ENCODE results near the gene CMC1. TPM values are rescaled to one million over a fixed set of nuclear protein-coding genes. Genes with fewer than 3 reads are reported as not detected.

The CMC1 gene
- total RNA-seq, 1 donor from 2014 or later = 21.6 TPM

GRCh38 chr3:28286595-28286994, 45.2 kb downstream of the CMC1 start:
- no peaks in the 10 kb centered on the region for H3K36me3 ChIP-seq
- H3K4me1 ChIP-seq = no peaks in the 10 kb centered on the region
- no peak for DNase-seq (ENCODE audit: extremely low spot score in 2 of 2)
- no peaks in the 10 kb centered on the region for H3K27me3 ChIP-seq
- intact Hi-C loops (cut with DNase I) = no loop called here
- no peak overlapping the region for H3K4me3 ChIP-seq
- no peak overlapping the region for H3K27ac ChIP-seq
- no peak for TF ChIP-seq POLR2A (IDR thresholded peaks at IDR 0.05)
- TF ChIP-seq POLR2AphosphoS5 (IDR thresholded peaks at IDR 0.05; ENCODE audit: insufficient read depth in 1 of 2, low read depth in 1 of 2) = peak in 1 of 2 donors; percentile 9
- peak in 1 of 3 experiments; percentile 54 for TF ChIP-seq CTCF (IDR thresholded peaks at IDR 0.05)
- H3K9me3 ChIP-seq = no peaks in the 10 kb centered on the region

- no peaks in the 10 kb centered on the region for H3K27me3 ChIP-seq
- no peak overlapping the region for H3K4me3 ChIP-seq
- no peak overlapping the region for H3K27ac ChIP-seq
- DNase-seq (ENCODE audit: extremely low spot score in 2 of 2) = no peak
- no peaks in the 10 kb centered on the region for H3K36me3 ChIP-seq
- TF ChIP-seq POLR2AphosphoS5 (IDR thresholded peaks at IDR 0.05; ENCODE audit: insufficient read depth in 1 of 2, low read depth in 1 of 2) = no peak
- no peak for TF ChIP-seq CTCF (IDR thresholded peaks at IDR 0.05)
- TF ChIP-seq POLR2A (IDR thresholded peaks at IDR 0.05) = no peak
- no peaks in the 10 kb centered on the region for H3K9me3 ChIP-seq
- no peaks in the 10 kb centered on the region for H3K4me1 ChIP-seq
- intact Hi-C loops (cut with DNase I) = no loop called here
These were observed 45.6 kb downstream of the CMC1 start for GRCh38 chr3:28287046-28287445.

GRCh38 chr3:28290863-28291300, 49.5 kb downstream of the CMC1 start:
- H3K4me1 ChIP-seq = peaks cover 7% of the 10 kb centered on the region
- TF ChIP-seq POLR2A (IDR thresholded peaks at IDR 0.05) (no peak), CTCF (IDR thresholded peaks at IDR 0.05) (no peak), POLR2AphosphoS5 (IDR thresholded peaks at IDR 0.05; ENCODE audit: insufficient read depth in 1 of 2, low read depth in 1 of 2) (no peak)
- no peak overlapping the region for H3K4me3 ChIP-seq
- H3K27ac ChIP-seq = no peak overlapping the region
- intact Hi-C loops (cut with DNase I) = no loop called here
- no peaks in the 10 kb centered on the region for H3K36me3 ChIP-seq
- H3K27me3 ChIP-seq = no peaks in the 10 kb centered on the region
- H3K9me3 ChIP-seq = no peaks in the 10 kb centered on the region
- no peak for DNase-seq (ENCODE audit: extremely low spot score in 2 of 2)

GRCh38 chr3:28291577-28291976, 50.2 kb downstream of the CMC1 start:
- Histone ChIP-seq H3K4me3 (no peak overlapping the region), H3K4me1 (peaks cover 11% of the 10 kb centered on the region), H3K36me3 (no peaks in the 10 kb centered on the region), H3K27ac (no peak overlapping the region), H3K27me3 (no peaks in the 10 kb centered on the region), H3K9me3 (no peaks in the 10 kb centered on the region)
- TF ChIP-seq POLR2A (IDR thresholded peaks at IDR 0.05) = no peak
- no peak for TF ChIP-seq CTCF (IDR thresholded peaks at IDR 0.05)
- TF ChIP-seq POLR2AphosphoS5 (IDR thresholded peaks at IDR 0.05; ENCODE audit: insufficient read depth in 1 of 2, low read depth in 1 of 2) = no peak
- intact Hi-C loops (cut with DNase I) = no loop called here
- DNase-seq (ENCODE audit: extremely low spot score in 2 of 2) = no peak

- Histone ChIP-seq H3K4me1 (peaks cover 11% of the 10 kb centered on the region), H3K9me3 (no peaks in the 10 kb centered on the region), H3K27me3 (no peaks in the 10 kb centered on the region), H3K36me3 (no peaks in the 10 kb centered on the region), H3K4me3 (no peak overlapping the region), H3K27ac (no peak overlapping the region)
- intact Hi-C loops (cut with DNase I) = no loop called here
- TF ChIP-seq POLR2A (IDR thresholded peaks at IDR 0.05) = no peak
- no peak for TF ChIP-seq CTCF (IDR thresholded peaks at IDR 0.05)
- no peak for TF ChIP-seq POLR2AphosphoS5 (IDR thresholded peaks at IDR 0.05; ENCODE audit: insufficient read depth in 1 of 2, low read depth in 1 of 2)
- DNase-seq (ENCODE audit: extremely low spot score in 2 of 2) = no peak
These were observed 51.2 kb downstream of the CMC1 start for GRCh38 chr3:28292622-28293021.

Data from vagina (tissue), 2 donors.